Esophagus (tissue), 2 donors: ENCODE measurements around the gene RNF32. TPM values are rescaled to one million over a fixed set of nuclear protein-coding genes. Genes with fewer than 3 reads are reported as not detected.
"Not testable (repeated sequence)": the region's sequence is repeated elsewhere in the genome, so short reads cannot be mapped to it uniquely, and the experiment has no call there.

ENCODE experiments used
- H3K27ac ChIP-seq, 2 donors: one replicate each; pipeline ENCODE4 v1.5.1; 2013; ENCODE audit warnings: low read depth in 2 of 2, mild to moderate bottlenecking in 2 of 2, inconsistent platforms in 1 of 2, low read length in 1 of 2, moderate library complexity in 1 of 2
- H3K27me3 ChIP-seq, 2 donors: one replicate each; pipeline ENCODE4 v1.6.1; 2013; ENCODE audit warnings: low read length in 2 of 2, control low read depth in 1 of 2, mild to moderate bottlenecking in 1 of 2; ENCODE audit not compliant: insufficient read depth in 2 of 2, control insufficient read depth in 1 of 2
- H3K36me3 ChIP-seq, 2 donors: one replicate each; pipeline ENCODE4 v1.6.1; 2013; ENCODE audit warnings: low read length in 1 of 2; ENCODE audit not compliant: control insufficient read depth in 2 of 2, insufficient read depth in 2 of 2
- H3K4me1 ChIP-seq, 2 donors: one replicate each; pipeline ENCODE4 v1.6.1; 2013; ENCODE audit warnings: low read length in 1 of 2; ENCODE audit not compliant: control insufficient read depth in 2 of 2, insufficient read depth in 2 of 2
- H3K4me3 ChIP-seq, 2 donors: one replicate each; pipeline ENCODE4 v1.5.1; 2013; ENCODE audit warnings: low read length in 2 of 2, mild to moderate bottlenecking in 2 of 2, low read depth in 1 of 2, moderate library complexity in 1 of 2
- H3K9me3 ChIP-seq, 2 donors: one replicate each; pipeline ENCODE4 v1.6.1; 2013; ENCODE audit warnings: mild to moderate bottlenecking in 2 of 2, low read depth in 1 of 2, low read length in 1 of 2, moderate library complexity in 1 of 2; ENCODE audit not compliant: control insufficient read depth in 2 of 2, insufficient read depth in 1 of 2
- WGBS, 2 donors: extraction: QIAGEN DNeasy Blood & Tissue Kit; methylation state at CpG; one replicate each; pipeline ENCODE4 v1.1.7; 2013; 5-methylcytosine and 5-hydroxymethylcytosine counted together
- polyA plus RNA-seq, 2 donors: library from polyadenylated mRNA; stranded (reverse); fragments of 200-250 nt; gene quantifications; one replicate each; pipeline ENCODE4 v1.2.3, GENCODE V29; 2013
- donor health status: healthy with polysubstance abuse.
- donor health status: Bipolar disorder and iron deficiency.

The RNF32 gene
- polyA plus RNA-seq, 2 donors, result 0.38 to 0.43 TPM

GRCh38 chr7:156625580-156625979, 15.0 kb upstream of the RNF32 start:
- Histone ChIP-seq H3K9me3 (peaks cover 0 to 3% of the 10 kb centered on the region in 2 donors), H3K4me3 (no peak overlapping the region), H3K27me3 (no peaks in the 10 kb centered on the region), H3K27ac (no peak overlapping the region), H3K36me3 (no peaks in the 10 kb centered on the region), H3K4me1 (no peaks in the 10 kb centered on the region)
- WGBS, 2 donors, result 75 to 82% methylated on average over 2 of the region's 2 CpGs

- Histone ChIP-seq H3K4me1 (no peaks in the 10 kb centered on the region), H3K27me3 (no peaks in the 10 kb centered on the region), H3K4me3 (no peak overlapping the region), H3K9me3 (peaks cover 0 to 3% of the 10 kb centered on the region in 2 donors), H3K27ac (no peak overlapping the region), H3K36me3 (no peaks in the 10 kb centered on the region)
- WGBS, 2 donors, result 87 to 91% methylated on average over 7 of the region's 7 CpGs
These were observed 14.2 kb upstream of the RNF32 start for GRCh38 chr7:156626220-156626895.

- H3K4me3 ChIP-seq, result no peak overlapping the region
- H3K27ac ChIP-seq, result no peak overlapping the region
- peaks cover 0 to 3% of the 10 kb centered on the region in 2 donors for H3K9me3 ChIP-seq
- no peaks in the 10 kb centered on the region for H3K27me3 ChIP-seq
- H3K36me3 ChIP-seq, result no peaks in the 10 kb centered on the region
- no peaks in the 10 kb centered on the region for H3K4me1 ChIP-seq
These were observed 12.0 kb upstream of the RNF32 start for GRCh38 chr7:156628562-156628961.

GRCh38 chr7:156629873-156630272, 10.7 kb upstream of the RNF32 start:
- Histone ChIP-seq H3K27me3 (no peaks in the 10 kb centered on the region), H3K4me3 (no peak overlapping the region), H3K27ac (no peak overlapping the region), H3K4me1 (no peaks in the 10 kb centered on the region), H3K36me3 (no peaks in the 10 kb centered on the region), H3K9me3 (peaks cover 0 to 3% of the 10 kb centered on the region in 2 donors)
- 91 to 96% methylated on average over 2 of the region's 2 CpGs for WGBS, 2 donors

GRCh38 chr7:156634117-156634516, 6.5 kb upstream of the RNF32 start:
- Histone ChIP-seq H3K9me3 (peaks cover 0 to 3% of the 10 kb centered on the region in 2 donors), H3K27me3 (no peaks in the 10 kb centered on the region), H3K4me3 (no peak overlapping the region), H3K27ac (no peak overlapping the region), H3K36me3 (no peaks in the 10 kb centered on the region), H3K4me1 (no peaks in the 10 kb centered on the region)
- 69 to 74% methylated on average over 3 of the region's 3 CpGs for WGBS, 2 donors

- Histone ChIP-seq H3K27ac (no peak overlapping the region), H3K27me3 (no peaks in the 10 kb centered on the region), H3K36me3 (no peaks in the 10 kb centered on the region), H3K4me1 (no peaks in the 10 kb centered on the region), H3K9me3 (peaks cover 0 to 7% of the 10 kb centered on the region in 2 donors), H3K4me3 (no peak overlapping the region)
- WGBS, 2 donors, result 84 to 86% methylated on average over 7 of the region's 7 CpGs
These were observed 4.8 kb upstream of the RNF32 start for GRCh38 chr7:156635529-156636385.

- not testable (repeated sequence) for H3K27ac ChIP-seq, H3K36me3 ChIP-seq, H3K4me3 ChIP-seq, H3K4me1 ChIP-seq, H3K27me3 ChIP-seq, H3K9me3 ChIP-seq
- WGBS, 2 donors, result 97 to 99% methylated on average over 7 of the region's 7 CpGs
These were observed 3.5 kb upstream of the RNF32 start for GRCh38 chr7:156637093-156637492.

GRCh38 chr7:156638443-156639077, 2.0 kb upstream of the RNF32 start:
- H3K4me1 ChIP-seq, result no peaks in the 10 kb centered on the region
- H3K9me3 ChIP-seq, result peaks cover 0 to 7% of the 10 kb centered on the region in 2 donors
- H3K27ac ChIP-seq, result no peak overlapping the region
- H3K4me3 ChIP-seq, result no peak overlapping the region
- WGBS, 2 donors, result 96 to 98% methylated on average over 8 of the region's 8 CpGs
- H3K27me3 ChIP-seq, result no peaks in the 10 kb centered on the region
- no peaks in the 10 kb centered on the region for H3K36me3 ChIP-seq

GRCh38 chr7:156639426-156640256, 933 bp upstream of the RNF32 start:
- 56 to 63% methylated on average over 50 to 52 of the region's 52 CpGs for WGBS, 2 donors
- H3K27ac ChIP-seq, result peak overlapping the region; percentile 11 to 78
- H3K4me1 ChIP-seq, result no peaks in the 10 kb centered on the region
- no peaks in the 10 kb centered on the region for H3K36me3 ChIP-seq
- peak overlapping the region; percentile 80 to 82 for H3K4me3 ChIP-seq
- no peaks in the 10 kb centered on the region for H3K27me3 ChIP-seq
- peaks cover 0 to 7% of the 10 kb centered on the region in 2 donors for H3K9me3 ChIP-seq
